Kidney (tissue), 14 donors: ENCODE measurements around the gene SPECC1L. TPM values are rescaled to one million over a fixed set of nuclear protein-coding genes. Genes with fewer than 3 reads are reported as not detected.

Experiments used
- DNase-seq, 5 donors: peaks; one replicate each; pipeline ENCODE4 v3.0.0-alpha.2; 2013 to 2020
- FAIRE-seq: peaks from 2 replicates; lab custom pipeline; 2012; peaks lifted over from hg19 to GRCh38; lab: Jason Lieb, UNC
- H3K27ac ChIP-seq, 2 donors: one replicate each; pipeline ENCODE4 v1.7.0; 2013; ENCODE audit warnings: low read depth in 2 of 2, low read length in 2 of 2, inconsistent platforms in 1 of 2
- H3K27me3 ChIP-seq: one replicate; pipeline ENCODE4 v1.7.1; 2013; ENCODE audit warnings: low read length, inconsistent platforms; ENCODE audit not compliant: control insufficient read depth, insufficient read depth
- H3K36me3 ChIP-seq, 3 donors: one replicate each; pipeline versions ENCODE4 v1.7.0 to v1.7.1; 2013; ENCODE audit warnings: low read length in 3 of 3, control low read depth in 1 of 3, inconsistent platforms in 1 of 3; ENCODE audit not compliant: insufficient read depth in 3 of 3, control insufficient read depth in 2 of 3
- H3K4me1 ChIP-seq, 3 donors: one replicate each; pipeline versions ENCODE4 v1.7.0 to v1.7.1; 2013; ENCODE audit warnings: low read length in 3 of 3, inconsistent platforms in 1 of 3, low read depth in 1 of 3; ENCODE audit not compliant: control insufficient read depth in 2 of 3, insufficient read depth in 2 of 3
- H3K4me3 ChIP-seq, 3 donors: one replicate each; pipeline versions ENCODE4 v1.7.0 to v1.8.1; 2013; ENCODE audit warnings: low read length in 3 of 3, control low read depth in 1 of 3, inconsistent platforms in 1 of 3
- H3K9ac ChIP-seq, 3 donors: one replicate each; pipeline versions ENCODE4 v1.7.0 to v1.7.1; 2013; ENCODE audit warnings: low read length in 3 of 3, control low read depth in 1 of 3, inconsistent platforms in 1 of 3
- H3K9me3 ChIP-seq, 3 donors: one replicate each; pipeline versions ENCODE4 v1.7.0 to v1.7.1; 2013; ENCODE audit warnings: low read length in 3 of 3, control low read depth in 1 of 3, inconsistent platforms in 1 of 3; ENCODE audit not compliant: control insufficient read depth in 2 of 3, insufficient read depth in 1 of 3
- intact Hi-C: fragments of 100-400 bp; cut with DNase I; formaldehyde crosslinking; loops from one replicate; pipeline ENCODE4 v1.11.1; 2022
- polyA plus RNA-seq: library from polyadenylated mRNA; stranded (reverse); fragments of 350-450 nt; fragmentation: Illumina TruSeq; extraction: RNeasy Lipid Tissue Mini Kit (QIAGEN cat#74804); gene quantifications from one replicate; pipeline ENCODE4 v1.2.3, GENCODE V29; 2014; ENCODE audit warnings: low read depth, low replicate concordance; ENCODE audit not compliant: insufficient read depth
- total RNA-seq: library from RNA; stranded (reverse); fragmentation: NEBNext Ultra II Directional; extraction: Animal tissue kit (Norgen Biotek cat#: 25700); gene quantifications from one replicate; pipeline ENCODE4 v1.2.1, GENCODE V29; 2021
- TF ChIP-seq, protein P1 (sequence below): IDR thresholded peaks from 3 replicates; pipeline ENCODE4 v1.5.1; 2012; ENCODE audit warnings: mild to moderate bottlenecking, moderate library complexity, borderline replicate concordance; ENCODE audit not compliant: insufficient read depth; ENCODE audit errors: extremely low read depth
- donor health status: control.
- donor health status: control.
- donor health status: control.
- donor health status: control.
- donor health status: control.
- donor health status: DM: yes; HTN: yes; CAD: no.
- donor health status: Normal renal cell carcinoma (clear cell type).

The SPECC1L gene
- total and polyA plus RNA-seq, 2 donors from 2014 or later = 11.1 to 65.8 TPM

DNA sequence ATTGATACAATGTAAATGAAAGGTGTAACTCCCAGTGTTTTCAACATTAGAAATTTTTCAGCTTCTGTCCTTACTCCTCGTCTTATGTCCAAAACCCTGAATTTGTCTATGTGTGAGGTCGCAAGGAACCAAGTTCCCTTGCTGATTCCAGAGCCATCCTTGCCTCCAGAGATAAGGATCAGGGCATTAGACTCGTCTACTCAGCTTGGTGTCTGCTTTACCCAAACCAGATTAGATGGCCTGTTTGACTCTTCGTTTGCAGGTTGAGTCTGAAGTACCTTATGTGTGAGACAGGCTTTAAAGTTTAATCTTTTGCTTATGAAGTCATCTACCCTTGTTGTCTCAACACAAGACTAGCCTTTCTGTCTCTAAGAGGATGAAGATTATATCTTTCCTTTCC lies 55.6 kb downstream of the SPECC1L start:
- Histone ChIP-seq H3K27ac (no peak overlapping the region), H3K9me3 (no peaks in the 10 kb centered on the region), H3K27me3 (no peaks in the 10 kb centered on the region), H3K4me3 (no peak overlapping the region), H3K4me1 (peaks cover 0 to 2% (median 0%) of the 10 kb centered on the region in 3 donors), H3K9ac (no peak overlapping the region), H3K36me3 (peaks cover 0 to 25% (median 17%) of the 10 kb centered on the region in 3 donors)
- intact Hi-C loops = loop anchor here (10.0 kb wide), 1 partner anchor 199 kb away; no protein-coding TSS in a partner anchor
- DNase-seq = no peak
- TF ChIP-seq, protein P1, sequence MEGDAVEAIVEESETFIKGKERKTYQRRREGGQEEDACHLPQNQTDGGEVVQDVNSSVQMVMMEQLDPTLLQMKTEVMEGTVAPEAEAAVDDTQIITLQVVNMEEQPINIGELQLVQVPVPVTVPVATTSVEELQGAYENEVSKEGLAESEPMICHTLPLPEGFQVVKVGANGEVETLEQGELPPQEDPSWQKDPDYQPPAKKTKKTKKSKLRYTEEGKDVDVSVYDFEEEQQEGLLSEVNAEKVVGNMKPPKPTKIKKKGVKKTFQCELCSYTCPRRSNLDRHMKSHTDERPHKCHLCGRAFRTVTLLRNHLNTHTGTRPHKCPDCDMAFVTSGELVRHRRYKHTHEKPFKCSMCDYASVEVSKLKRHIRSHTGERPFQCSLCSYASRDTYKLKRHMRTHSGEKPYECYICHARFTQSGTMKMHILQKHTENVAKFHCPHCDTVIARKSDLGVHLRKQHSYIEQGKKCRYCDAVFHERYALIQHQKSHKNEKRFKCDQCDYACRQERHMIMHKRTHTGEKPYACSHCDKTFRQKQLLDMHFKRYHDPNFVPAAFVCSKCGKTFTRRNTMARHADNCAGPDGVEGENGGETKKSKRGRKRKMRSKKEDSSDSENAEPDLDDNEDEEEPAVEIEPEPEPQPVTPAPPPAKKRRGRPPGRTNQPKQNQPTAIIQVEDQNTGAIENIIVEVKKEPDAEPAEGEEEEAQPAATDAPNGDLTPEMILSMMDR = no peak
- no peak for FAIRE-seq

DNA sequence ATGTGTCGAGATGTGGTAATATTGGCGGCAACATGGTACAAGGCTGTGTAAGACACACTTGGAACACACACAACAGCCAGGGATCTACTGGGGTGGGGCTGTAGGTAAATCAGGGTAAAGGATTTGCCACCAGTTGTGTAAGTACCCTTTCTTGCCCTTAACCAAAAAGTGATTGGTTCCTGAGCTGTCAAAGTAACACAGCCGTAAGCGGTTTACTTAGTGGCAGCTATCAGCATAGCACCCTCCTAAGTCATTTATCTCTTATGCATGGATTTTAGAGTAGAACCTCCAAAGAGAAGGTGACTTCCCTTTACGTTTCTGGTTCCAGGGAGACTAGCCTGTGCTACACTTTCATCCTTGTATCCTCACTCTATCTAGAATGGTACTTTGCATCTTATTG lies 57.2 kb downstream of the SPECC1L start:
- Histone ChIP-seq H3K4me3 (no peak overlapping the region), H3K36me3 (peaks cover 2 to 16% (median 10%) of the 10 kb centered on the region in 3 donors), H3K9ac (no peak overlapping the region), H3K9me3 (no peaks in the 10 kb centered on the region), H3K4me1 (peaks cover 0 to 2% (median 0%) of the 10 kb centered on the region in 3 donors), H3K27me3 (no peaks in the 10 kb centered on the region), H3K27ac (no peak overlapping the region)
- DNase-seq = no peak
- no peak for FAIRE-seq
- TF ChIP-seq, protein P1 = no peak
- intact Hi-C loops = loop anchor here (10.0 kb wide), 1 partner anchor 197 kb away; no protein-coding TSS in a partner anchor

DNA sequence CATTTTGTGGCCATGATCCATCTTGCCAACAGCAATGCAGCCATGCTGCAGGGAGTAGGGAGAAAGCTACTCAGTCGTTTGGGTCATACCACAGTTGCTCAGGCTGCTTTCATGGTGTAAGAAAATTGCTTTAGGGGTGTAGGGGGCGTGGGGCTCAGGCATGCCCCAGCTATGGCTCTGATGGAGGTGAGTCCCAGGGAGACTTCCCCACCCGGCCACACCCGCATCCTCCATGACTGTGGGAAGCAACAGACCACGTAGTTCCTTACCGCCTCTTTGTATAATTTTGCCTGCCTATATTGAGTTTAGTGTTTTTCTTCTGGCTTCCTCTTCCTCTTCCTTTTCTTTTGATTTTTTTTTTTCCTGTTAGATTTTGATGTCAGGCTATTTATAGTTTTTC lies 58.8 kb downstream of the SPECC1L start:
- H3K27ac ChIP-seq = no peak overlapping the region
- H3K27me3 ChIP-seq = no peaks in the 10 kb centered on the region
- TF ChIP-seq, protein P1 = no peak
- no peaks in the 10 kb centered on the region for H3K9me3 ChIP-seq
- DNase-seq (no peak), FAIRE-seq (no peak)
- no peak overlapping the region for H3K4me3 ChIP-seq
- intact Hi-C loops = loop anchor here (10.0 kb wide), 1 partner anchor 195 kb away; no protein-coding TSS in a partner anchor
- H3K36me3 ChIP-seq = peaks cover 2 to 14% (median 12%) of the 10 kb centered on the region in 3 donors
- no peak overlapping the region for H3K9ac ChIP-seq
- H3K4me1 ChIP-seq = peaks cover 0 to 2% (median 0%) of the 10 kb centered on the region in 3 donors

DNA sequence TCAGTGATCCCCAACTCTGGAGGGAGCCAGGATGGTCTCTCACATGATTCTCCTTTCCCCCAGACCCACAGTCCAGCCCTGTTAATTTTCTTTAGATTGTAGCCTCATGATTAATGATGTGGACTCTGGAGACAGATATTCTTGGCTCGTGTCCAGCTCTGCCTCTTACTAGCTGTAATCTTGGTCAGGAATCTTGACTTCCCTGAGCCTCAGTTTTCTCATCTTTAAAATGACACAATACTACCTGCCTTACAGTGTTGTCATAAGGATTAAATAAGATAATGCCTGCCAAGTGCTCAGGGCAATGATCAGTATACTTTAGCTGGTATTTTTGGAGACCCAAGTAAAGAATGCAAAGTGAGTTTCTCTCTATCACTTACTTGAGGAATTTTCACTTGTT lies 60.0 kb downstream of the SPECC1L start:
- TF ChIP-seq, protein P1 = no peak
- peak in 1 of 5 donors; percentile 5 for DNase-seq
- Histone ChIP-seq H3K27me3 (no peaks in the 10 kb centered on the region), H3K4me1 (peaks cover 0 to under 1% (median 0%) of the 10 kb centered on the region in 3 donors), H3K4me3 (no peak overlapping the region), H3K27ac (no peak overlapping the region), H3K9me3 (no peaks in the 10 kb centered on the region), H3K9ac (no peak overlapping the region), H3K36me3 (peaks cover 6 to 20% (median 18%) of the 10 kb centered on the region in 3 donors)
- FAIRE-seq = no peak
- intact Hi-C loops = no loop called here
